ENCODE measurements around the gene SLC9A5.

DNA sequence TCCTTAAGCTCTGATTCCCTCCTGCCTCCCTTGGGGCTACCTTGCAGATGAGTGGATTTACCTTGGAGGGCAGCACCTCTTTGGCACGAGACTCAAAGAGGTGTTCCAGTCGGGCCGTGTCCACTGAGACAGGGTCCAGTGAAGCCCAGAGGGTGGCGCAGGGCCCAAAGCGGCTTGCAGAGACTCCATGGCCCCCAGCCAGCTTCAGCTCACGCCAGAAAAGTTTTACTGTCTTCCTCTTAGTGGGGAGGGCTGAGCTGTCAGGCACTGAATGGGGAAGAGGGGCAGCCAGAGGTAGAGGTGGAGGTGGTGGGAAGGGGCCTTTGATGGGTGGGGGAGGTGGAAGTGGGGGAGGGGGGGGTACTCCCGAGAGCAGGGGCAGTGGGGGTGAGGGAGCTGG, 15.2 kb upstream of the SLC9A5 start:
- TF ChIP-seq POLR2A (IDR thresholded peaks at IDR 0.05) (no peak), POLR2AphosphoS5 (IDR thresholded peaks at IDR 0.05) (no peak), EP300 (IDR thresholded peaks at IDR 0.05; ENCODE audit: low read depth) (no peak)
- TF ChIP-seq, protein P1, sequence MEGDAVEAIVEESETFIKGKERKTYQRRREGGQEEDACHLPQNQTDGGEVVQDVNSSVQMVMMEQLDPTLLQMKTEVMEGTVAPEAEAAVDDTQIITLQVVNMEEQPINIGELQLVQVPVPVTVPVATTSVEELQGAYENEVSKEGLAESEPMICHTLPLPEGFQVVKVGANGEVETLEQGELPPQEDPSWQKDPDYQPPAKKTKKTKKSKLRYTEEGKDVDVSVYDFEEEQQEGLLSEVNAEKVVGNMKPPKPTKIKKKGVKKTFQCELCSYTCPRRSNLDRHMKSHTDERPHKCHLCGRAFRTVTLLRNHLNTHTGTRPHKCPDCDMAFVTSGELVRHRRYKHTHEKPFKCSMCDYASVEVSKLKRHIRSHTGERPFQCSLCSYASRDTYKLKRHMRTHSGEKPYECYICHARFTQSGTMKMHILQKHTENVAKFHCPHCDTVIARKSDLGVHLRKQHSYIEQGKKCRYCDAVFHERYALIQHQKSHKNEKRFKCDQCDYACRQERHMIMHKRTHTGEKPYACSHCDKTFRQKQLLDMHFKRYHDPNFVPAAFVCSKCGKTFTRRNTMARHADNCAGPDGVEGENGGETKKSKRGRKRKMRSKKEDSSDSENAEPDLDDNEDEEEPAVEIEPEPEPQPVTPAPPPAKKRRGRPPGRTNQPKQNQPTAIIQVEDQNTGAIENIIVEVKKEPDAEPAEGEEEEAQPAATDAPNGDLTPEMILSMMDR (IDR thresholded peaks at IDR 0.05): no peak

Data from transverse colon (tissue), 4 donors.